HG03159 (cell line): ENCODE measurements around the gene ITGAL.

Experiments
- ATAC-seq: cut with Tn5 transposase; IDR thresholded peaks from one replicate; pipeline ENCODE4 v1.9.1; 2021; ENCODE audit warnings: mild to moderate bottlenecking, moderate library complexity; ENCODE audit not compliant: unreplicated experiment

ITGAL gene

GRCh38 chr16:30565526-30565925 is 93.0 kb downstream of the ITGAL start:
- ATAC-seq, result no peak

- no peak for ATAC-seq
Measured at GRCh38 chr16:30565984-30566383, 93.4 kb downstream of the ITGAL start.

DNA sequence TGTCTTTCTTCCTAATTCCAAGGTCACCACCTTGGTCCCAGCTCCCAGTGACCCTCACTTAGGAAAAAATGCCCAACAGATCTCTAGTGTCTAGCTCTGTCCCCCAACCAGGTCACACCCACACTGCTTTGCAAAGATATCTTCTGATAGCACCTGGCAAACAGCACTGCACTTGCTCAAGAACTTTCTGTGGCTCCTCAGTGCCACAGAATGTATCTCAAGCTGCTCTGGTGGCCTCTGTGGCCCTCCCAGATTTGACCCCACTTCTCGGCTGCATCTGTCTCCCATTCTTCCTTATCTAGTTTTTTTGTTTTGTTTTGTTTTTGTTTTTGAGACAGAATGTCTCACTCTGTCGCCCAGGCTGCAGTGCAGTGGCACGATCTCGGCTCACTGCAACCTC is 94.0 kb downstream of the ITGAL start:
- no peak for ATAC-seq

- ATAC-seq, result no peak
Measured at GRCh38 chr16:30567160-30567990, 94.8 kb downstream of the ITGAL start.

DNA sequence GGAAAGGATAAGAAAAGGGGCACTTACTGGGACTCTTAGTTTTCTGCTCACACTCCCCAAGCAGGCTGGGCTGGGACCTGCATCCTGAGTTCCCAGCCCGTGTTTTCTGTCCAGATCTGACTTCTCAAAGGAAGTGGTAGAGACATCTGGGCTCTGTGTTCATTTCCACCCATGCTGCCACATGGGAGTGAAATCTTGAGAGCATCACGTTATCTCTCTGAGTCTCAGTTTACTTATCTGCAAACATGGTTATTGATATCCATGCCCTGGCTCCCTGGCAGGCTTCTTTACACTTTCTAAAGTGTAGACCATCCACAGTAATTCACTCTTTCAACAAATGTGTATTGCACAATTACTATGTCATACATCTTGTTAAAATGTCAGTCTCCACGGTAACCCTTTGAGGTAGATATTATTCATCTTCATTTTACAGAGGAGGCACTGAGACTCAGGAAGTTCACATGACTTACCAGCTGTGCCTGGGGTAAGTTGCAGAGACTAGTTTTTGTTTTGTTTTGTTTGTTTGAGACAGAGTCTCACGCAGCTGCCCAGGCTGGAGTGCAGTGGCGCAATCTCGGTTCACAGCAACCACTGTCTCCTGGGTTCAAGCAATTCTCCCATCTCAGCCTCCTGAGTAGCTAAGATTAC is 95.6 kb downstream of the ITGAL start:
- peak; percentile 38 for ATAC-seq

DNA sequence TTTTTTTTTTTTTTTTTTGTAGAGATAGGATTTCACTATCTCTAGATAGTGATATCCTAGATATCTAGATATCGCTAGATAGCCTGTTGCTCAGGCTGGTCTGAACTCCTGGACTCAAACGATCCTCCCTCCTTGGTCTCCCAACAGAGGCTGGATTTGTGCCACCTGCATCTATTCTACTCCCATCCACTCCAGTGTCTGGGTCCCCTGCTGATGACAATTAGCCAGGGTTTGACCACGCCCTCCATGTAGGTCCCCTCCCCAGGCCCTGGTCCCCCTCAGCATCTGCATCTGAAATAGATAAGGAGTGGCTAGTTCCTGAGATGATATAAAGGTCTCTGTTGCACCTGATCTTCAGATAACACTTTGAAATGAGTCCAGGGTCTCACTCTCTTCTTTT is 96.7 kb downstream of the ITGAL start:
- no peak for ATAC-seq

DNA sequence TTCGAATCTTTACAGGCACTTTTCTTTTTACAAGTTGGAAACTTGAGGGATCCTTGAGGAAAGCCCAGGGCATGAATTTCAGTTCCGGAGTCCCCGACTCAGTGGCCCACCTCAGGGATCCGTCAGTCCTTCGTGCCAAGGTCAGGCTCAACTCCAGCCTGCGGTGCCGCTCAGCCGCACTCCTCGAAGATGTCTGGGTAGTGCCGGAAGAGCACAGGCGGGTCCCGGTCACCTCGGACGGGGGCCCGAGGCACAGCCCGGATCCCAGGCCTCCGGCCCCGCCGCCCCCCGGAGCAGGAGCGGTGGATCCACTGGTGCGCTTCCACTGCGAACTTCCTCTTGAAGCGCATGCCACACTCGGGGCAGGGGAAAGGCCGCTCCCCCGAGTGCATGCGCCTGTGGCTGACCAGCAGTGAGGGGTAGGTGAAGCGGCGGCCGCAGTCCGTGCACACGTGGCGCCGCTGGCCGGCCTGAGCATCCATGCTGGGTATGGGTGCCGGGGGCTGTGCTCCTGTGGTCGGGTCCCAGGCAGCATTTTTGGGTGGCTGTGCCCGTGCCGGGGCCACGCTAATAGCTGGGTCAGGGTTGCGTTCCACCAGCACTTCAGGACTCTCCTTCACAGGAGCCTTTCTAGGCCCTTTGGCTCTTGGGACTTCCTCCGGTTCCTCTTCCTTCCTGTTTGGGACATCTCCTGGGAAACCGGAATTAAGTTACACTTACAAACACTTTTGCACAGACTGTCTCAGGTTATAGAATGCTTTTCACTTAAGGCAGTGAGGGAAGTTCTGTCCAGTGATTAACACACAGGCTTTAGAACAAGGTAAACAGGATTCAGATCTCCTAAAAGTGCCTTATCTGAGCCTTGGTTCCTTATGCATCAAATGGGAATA is 97.4 kb downstream of the ITGAL start:
- ATAC-seq, result no peak

GRCh38 chr16:30570636-30571444 is 98.3 kb downstream of the ITGAL start:
- ATAC-seq, result no peak

GRCh38 chr16:30571445-30572322 is 99.1 kb downstream of the ITGAL start, which contains the start of gene ZNF688:
TSS of gene ZNF688 (minus strand) at chr16:30571714. CDS start at chr16:30571629, 85 bp downstream.
- ATAC-seq, result peak; percentile 75
